ENCODE measurements around the gene PDX1. TPM values are rescaled to one million over a fixed set of nuclear protein-coding genes. Genes with fewer than 3 reads are reported as not detected.

PDX1 gene
- total RNA-seq, 2 donors from 2014 or later: not detected

- Histone ChIP-seq H3K9me3 (no peaks in the 10 kb centered on the region), H3K36me3 (no peaks in the 10 kb centered on the region), H3K4me3 (peak overlapping the region in 1 of 2 donors; percentile 45), H3K4me1 (peaks cover 0 to 38% of the 10 kb centered on the region in 2 donors), H3K27ac (no peak overlapping the region), H3K27me3 (peaks cover 62 to 82% of the 10 kb centered on the region in 2 donors)
- TF ChIP-seq CTCF (IDR thresholded peaks at IDR 0.05): no peak
- DNase-seq (ENCODE audit: low spot score): no peak
Observed at GRCh38 chr13:27921421-27921960, 1.7 kb downstream of the PDX1 start.

GRCh38 chr13:27921961-27922882 is 2.4 kb downstream of the PDX1 start:
- Histone ChIP-seq H3K27ac (no peak overlapping the region), H3K4me1 (peaks cover 0 to 34% of the 10 kb centered on the region in 2 donors), H3K27me3 (peaks cover 63 to 82% of the 10 kb centered on the region in 2 donors), H3K36me3 (no peaks in the 10 kb centered on the region), H3K9me3 (no peaks in the 10 kb centered on the region), H3K4me3 (no peak overlapping the region)
- no peak for DNase-seq (ENCODE audit: low spot score)
- no peak for TF ChIP-seq CTCF (IDR thresholded peaks at IDR 0.05)

GRCh38 chr13:27922883-27923612 is 3.2 kb downstream of the PDX1 start:
- TF ChIP-seq CTCF (IDR thresholded peaks at IDR 0.05): no peak
- H3K4me1 ChIP-seq: peaks cover 0 to 26% of the 10 kb centered on the region in 2 donors
- peaks cover 61 to 82% of the 10 kb centered on the region in 2 donors for H3K27me3 ChIP-seq
- no peaks in the 10 kb centered on the region for H3K36me3 ChIP-seq
- H3K27ac ChIP-seq: no peak overlapping the region
- no peak for DNase-seq (ENCODE audit: low spot score)
- no peaks in the 10 kb centered on the region for H3K9me3 ChIP-seq
- H3K4me3 ChIP-seq: no peak overlapping the region

GRCh38 chr13:27923794-27924528 is 4.2 kb downstream of the PDX1 start:
- no peak for DNase-seq (ENCODE audit: low spot score)
- TF ChIP-seq CTCF (IDR thresholded peaks at IDR 0.05): no peak
- H3K27me3 ChIP-seq: peaks cover 61 to 82% of the 10 kb centered on the region in 2 donors
- H3K4me1 ChIP-seq: peaks cover 0 to 23% of the 10 kb centered on the region in 2 donors
- no peaks in the 10 kb centered on the region for H3K9me3 ChIP-seq
- no peak overlapping the region for H3K27ac ChIP-seq
- H3K4me3 ChIP-seq: no peak overlapping the region
- H3K36me3 ChIP-seq: no peaks in the 10 kb centered on the region

- peaks cover 0 to 20% of the 10 kb centered on the region in 2 donors for H3K4me1 ChIP-seq
Observed at GRCh38 chr13:27924529-27925141, 4.8 kb downstream of the PDX1 start.

More at GRCh38 chr13:27924529-27925141, 4.8 kb downstream of the PDX1 start:
- H3K4me3 ChIP-seq: no peak overlapping the region
- H3K9me3 ChIP-seq: no peaks in the 10 kb centered on the region
- no peak overlapping the region for H3K27ac ChIP-seq
- H3K36me3 ChIP-seq: no peaks in the 10 kb centered on the region
- no peak for TF ChIP-seq CTCF (IDR thresholded peaks at IDR 0.05)
- H3K27me3 ChIP-seq: peaks cover 59 to 79% of the 10 kb centered on the region in 2 donors
- no peak for DNase-seq (ENCODE audit: low spot score)

Data from right atrium auricular region (tissue), 2 donors.